Upper lobe of right lung (tissue), 1 donor: ENCODE measurements around the gene PKIG. TPM values are rescaled to one million over a fixed set of nuclear protein-coding genes. Genes with fewer than 3 reads are reported as not detected.

ENCODE experiments used
- ATAC-seq: fragments of 200-7000 bp; cut with Tn5 transposase; one replicate; pipeline ENCODE4 v1.9.1; 2020; ENCODE audit warnings: mild to moderate bottlenecking, moderate library complexity
- DNase-seq: peaks from one replicate; pipeline ENCODE4 v3.0.0-alpha.2; 2020
- H3K27ac ChIP-seq: fragments of 200-600 bp; one replicate; pipeline ENCODE4 v1.8.0; 2022
- H3K27me3 ChIP-seq: fragments of 200-600 bp; one replicate; pipeline ENCODE4 v1.8.0; 2022; ENCODE audit warnings: mild to moderate bottlenecking
- H3K36me3 ChIP-seq: fragments of 200-600 bp; one replicate; pipeline ENCODE4 v1.8.0; 2022
- H3K4me1 ChIP-seq: fragments of 200-600 bp; one replicate; pipeline ENCODE4 v1.8.0; 2022
- H3K4me3 ChIP-seq: fragments of 200-600 bp; one replicate; pipeline ENCODE4 v1.8.0; 2022; ENCODE audit warnings: mild to moderate bottlenecking
- H3K9me3 ChIP-seq: fragments of 200-600 bp; one replicate; pipeline ENCODE4 v1.8.0; 2022
- intact Hi-C: fragments of 100-400 bp; cut with DNase I; formaldehyde crosslinking; loops from one replicate; pipeline ENCODE4 v1.11.0; 2022
- total RNA-seq: library from RNA; stranded (reverse); fragmentation: NEBNext Ultra II Directional; extraction: Animal tissue kit (Norgen Biotek cat#: 25700); gene quantifications from one replicate; pipeline ENCODE4 v1.2.1, GENCODE V29; 2021
- TF ChIP-seq, protein P1 (sequence below): fragments of 200-600 bp; IDR thresholded peaks from one replicate; pipeline ENCODE4 v1.8.0; 2022; ENCODE audit warnings: antibody characterized with exemption
- donor health status: DM: no; HTN: yes; CAD: no; lungs with severe emphysema.

Gene PKIG
- total RNA-seq, 1 donor from 2014 or later, result 88.8 TPM

DNA sequence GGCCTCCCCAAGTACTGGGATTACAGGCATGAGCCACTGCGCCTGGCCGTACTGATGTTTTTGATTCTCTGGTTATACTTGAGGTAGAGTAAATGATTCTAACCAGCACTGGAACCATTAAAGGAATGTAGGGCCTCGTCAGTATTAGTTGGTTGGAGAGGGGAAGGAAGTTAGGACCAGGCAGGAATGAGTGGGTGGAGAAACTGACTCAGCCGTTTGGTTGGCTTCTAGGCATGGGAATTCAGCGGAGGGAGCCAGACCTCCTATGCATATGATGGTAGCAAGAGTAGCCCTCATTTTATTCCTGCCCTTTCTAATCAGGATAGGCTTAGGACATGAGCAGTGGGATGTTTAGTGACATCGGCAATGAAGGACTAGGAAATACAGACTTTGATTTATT is 41.5 kb upstream of the PKIG start:
- DNase-seq, result no peak
- no peaks in the 10 kb centered on the region for H3K27me3 ChIP-seq
- H3K9me3 ChIP-seq, result no peaks in the 10 kb centered on the region
- ATAC-seq, result peak; percentile 72
- no peak overlapping the region for H3K4me3 ChIP-seq
- intact Hi-C loops, result no loop called here
- TF ChIP-seq, protein P1, sequence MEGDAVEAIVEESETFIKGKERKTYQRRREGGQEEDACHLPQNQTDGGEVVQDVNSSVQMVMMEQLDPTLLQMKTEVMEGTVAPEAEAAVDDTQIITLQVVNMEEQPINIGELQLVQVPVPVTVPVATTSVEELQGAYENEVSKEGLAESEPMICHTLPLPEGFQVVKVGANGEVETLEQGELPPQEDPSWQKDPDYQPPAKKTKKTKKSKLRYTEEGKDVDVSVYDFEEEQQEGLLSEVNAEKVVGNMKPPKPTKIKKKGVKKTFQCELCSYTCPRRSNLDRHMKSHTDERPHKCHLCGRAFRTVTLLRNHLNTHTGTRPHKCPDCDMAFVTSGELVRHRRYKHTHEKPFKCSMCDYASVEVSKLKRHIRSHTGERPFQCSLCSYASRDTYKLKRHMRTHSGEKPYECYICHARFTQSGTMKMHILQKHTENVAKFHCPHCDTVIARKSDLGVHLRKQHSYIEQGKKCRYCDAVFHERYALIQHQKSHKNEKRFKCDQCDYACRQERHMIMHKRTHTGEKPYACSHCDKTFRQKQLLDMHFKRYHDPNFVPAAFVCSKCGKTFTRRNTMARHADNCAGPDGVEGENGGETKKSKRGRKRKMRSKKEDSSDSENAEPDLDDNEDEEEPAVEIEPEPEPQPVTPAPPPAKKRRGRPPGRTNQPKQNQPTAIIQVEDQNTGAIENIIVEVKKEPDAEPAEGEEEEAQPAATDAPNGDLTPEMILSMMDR, result no peak
- no peak overlapping the region for H3K27ac ChIP-seq
- H3K4me1 ChIP-seq, result peaks cover 34% of the 10 kb centered on the region
- no peaks in the 10 kb centered on the region for H3K36me3 ChIP-seq

DNA sequence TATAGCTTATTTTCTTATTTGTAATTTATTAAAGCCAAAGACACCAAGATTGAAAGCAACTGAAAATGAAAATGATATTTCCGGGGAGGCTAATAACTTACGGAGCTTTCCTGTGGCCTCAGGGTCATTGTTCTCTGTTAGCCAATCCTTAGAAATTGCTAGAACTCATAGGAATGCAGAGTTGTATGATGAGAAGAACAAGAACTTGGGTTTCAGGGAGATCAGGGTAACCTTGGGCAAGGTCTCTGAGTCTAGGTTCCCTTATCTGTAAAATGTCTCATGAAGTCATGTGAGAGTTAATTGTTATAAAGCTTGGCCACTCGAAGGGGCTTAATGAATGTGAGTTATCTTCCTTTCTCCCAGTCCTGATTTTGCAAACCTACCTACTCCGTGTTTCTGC is 40.4 kb upstream of the PKIG start:
- Histone ChIP-seq H3K36me3 (no peaks in the 10 kb centered on the region), H3K4me1 (peaks cover 34% of the 10 kb centered on the region), H3K27ac (no peak overlapping the region), H3K9me3 (no peaks in the 10 kb centered on the region), H3K4me3 (no peak overlapping the region), H3K27me3 (no peaks in the 10 kb centered on the region)
- DNase-seq, result no peak
- no peak for ATAC-seq
- intact Hi-C loops, result no loop called here
- TF ChIP-seq, protein P1, result no peak

DNA sequence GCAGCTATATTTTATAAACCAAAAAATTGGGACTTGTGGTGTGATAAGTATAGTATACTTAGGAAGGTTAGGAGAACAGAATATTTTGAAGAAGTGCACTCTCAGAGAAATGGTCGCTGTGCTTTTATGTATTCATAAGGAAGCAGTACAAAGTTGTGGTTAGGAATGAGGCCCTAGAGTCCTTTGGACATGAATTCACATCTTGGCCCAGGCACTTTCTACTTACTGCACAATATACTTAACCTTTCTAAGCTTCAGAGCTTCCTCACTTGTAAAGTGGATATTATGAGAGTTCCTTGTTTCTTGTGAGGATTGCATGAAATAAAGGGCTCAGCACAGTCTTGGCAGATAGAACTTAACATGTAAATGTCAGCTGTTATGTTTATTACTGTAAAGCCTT is 39.5 kb upstream of the PKIG start:
- DNase-seq (no peak), ATAC-seq (no peak)
- TF ChIP-seq, protein P1, result no peak
- Histone ChIP-seq H3K27ac (no peak overlapping the region), H3K4me1 (peaks cover 37% of the 10 kb centered on the region), H3K4me3 (no peak overlapping the region), H3K36me3 (no peaks in the 10 kb centered on the region), H3K27me3 (no peaks in the 10 kb centered on the region), H3K9me3 (no peaks in the 10 kb centered on the region)
- intact Hi-C loops, result no loop called here

DNA sequence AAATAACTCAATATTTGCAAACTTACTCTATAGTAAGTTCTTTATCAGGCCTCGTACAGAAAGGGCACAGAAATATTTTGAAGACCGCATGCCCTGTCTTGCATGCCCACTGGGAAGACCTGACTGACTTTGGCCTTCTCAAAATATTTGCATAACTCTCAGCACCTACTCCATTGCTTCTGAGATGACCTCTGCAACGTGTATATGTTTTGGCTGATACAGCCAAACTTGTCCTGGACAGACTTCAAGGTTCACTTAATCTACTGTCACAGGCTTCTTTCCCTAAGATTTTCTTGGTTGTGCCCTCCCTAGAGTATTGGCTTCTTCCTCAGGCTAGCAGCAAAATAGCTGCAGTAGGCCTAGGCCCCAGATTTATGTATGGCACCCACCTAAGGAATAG is 39.0 kb upstream of the PKIG start:
- ATAC-seq (no peak), DNase-seq (no peak)
- TF ChIP-seq, protein P1, result no peak
- Histone ChIP-seq H3K4me1 (peaks cover 39% of the 10 kb centered on the region), H3K36me3 (no peaks in the 10 kb centered on the region), H3K4me3 (no peak overlapping the region), H3K27ac (no peak overlapping the region), H3K27me3 (no peaks in the 10 kb centered on the region), H3K9me3 (no peaks in the 10 kb centered on the region)
- intact Hi-C loops, result no loop called here

DNA sequence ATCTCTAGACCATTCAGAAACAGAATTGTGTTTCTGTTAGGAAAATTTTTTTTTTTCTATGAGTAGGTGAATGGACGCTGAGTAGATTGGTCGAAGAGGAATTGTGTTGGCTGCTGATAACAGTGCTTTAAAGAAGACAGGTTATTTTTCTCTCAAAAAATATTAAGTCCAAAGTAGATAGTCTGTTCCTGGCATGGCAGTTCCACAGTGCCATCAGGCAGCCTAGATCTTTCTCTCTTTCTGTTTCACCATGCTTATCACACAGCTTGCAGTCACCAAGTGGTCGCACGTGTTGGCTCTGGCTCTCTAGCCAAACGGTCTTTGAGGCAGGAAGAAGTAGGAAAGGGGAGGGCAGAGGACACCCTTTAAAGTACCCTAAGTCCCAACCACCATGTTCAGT is 38.1 kb upstream of the PKIG start:
- DNase-seq (no peak), ATAC-seq (no peak)
- Histone ChIP-seq H3K4me1 (peaks cover 39% of the 10 kb centered on the region), H3K36me3 (no peaks in the 10 kb centered on the region), H3K9me3 (no peaks in the 10 kb centered on the region), H3K27ac (no peak overlapping the region), H3K4me3 (no peak overlapping the region), H3K27me3 (no peaks in the 10 kb centered on the region)
- TF ChIP-seq, protein P1, result no peak
- intact Hi-C loops, result no loop called here

DNA sequence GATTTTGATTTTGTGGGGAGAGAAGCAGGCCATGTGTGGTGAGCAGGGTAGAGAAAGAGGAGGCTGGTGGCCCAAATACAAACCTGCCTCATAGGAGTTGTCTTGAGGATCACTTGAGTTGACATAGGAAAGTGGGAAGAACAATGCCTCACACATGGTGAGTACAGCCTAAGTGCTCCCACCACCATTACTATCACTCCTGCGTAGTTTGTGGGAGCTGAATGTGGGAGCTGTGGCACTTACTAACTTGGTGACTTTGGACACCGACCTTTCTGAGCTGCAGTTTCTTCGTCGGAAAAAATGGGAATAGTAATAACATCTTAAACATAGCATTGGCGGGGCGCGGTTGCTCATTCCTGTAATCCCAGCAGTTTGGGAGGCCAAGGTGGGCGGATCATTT is 35.0 kb upstream of the PKIG start:
- intact Hi-C loops, result no loop called here
- H3K36me3 ChIP-seq, result no peaks in the 10 kb centered on the region
- ATAC-seq (no peak), DNase-seq (no peak)
- no peaks in the 10 kb centered on the region for H3K9me3 ChIP-seq
- H3K4me1 ChIP-seq, result peaks cover 32% of the 10 kb centered on the region
- H3K4me3 ChIP-seq, result no peak overlapping the region
- no peak overlapping the region for H3K27ac ChIP-seq
- no peaks in the 10 kb centered on the region for H3K27me3 ChIP-seq
- TF ChIP-seq, protein P1, result no peak
